GM21737 (cell line): ENCODE data around the gene PCDHGA9.
"Not testable (repeated sequence)": the region's sequence is repeated elsewhere in the genome, so short reads cannot be mapped to it uniquely, and the experiment has no call there.

Source experiments
- ATAC-seq: cut with Tn5 transposase; IDR thresholded peaks from one replicate; pipeline ENCODE4 v1.9.1; 2021; ENCODE audit warnings: mild to moderate bottlenecking, moderate library complexity; ENCODE audit not compliant: unreplicated experiment

Gene PCDHGA9

GRCh38 chr5:141413540-141414069 lies 11.0 kb downstream of the PCDHGA9 start:
- ATAC-seq: no peak

- not testable (repeated sequence) for ATAC-seq
Measured at GRCh38 chr5:141414548-141415274, 12.1 kb downstream of the PCDHGA9 start.

- not testable (repeated sequence) for ATAC-seq
Measured at GRCh38 chr5:141415275-141415618, 12.7 kb downstream of the PCDHGA9 start.

- peak; percentile 87 for ATAC-seq
Measured at GRCh38 chr5:141417494-141418172, 15.1 kb downstream of the PCDHGA9 start, which contains the start of gene PCDHGB7. Gene PCDHGB7, plus strand, starts transcription at chr5:141417677. Its CDS starts 183 bp downstream, at chr5:141417860.

- no peak for ATAC-seq
Measured at GRCh38 chr5:141419074-141419880, 16.7 kb downstream of the PCDHGA9 start.

- ATAC-seq: no peak
Measured at GRCh38 chr5:141420855-141421488, 18.4 kb downstream of the PCDHGA9 start, which contains the start of gene PCDHGA11. Gene PCDHGA11, plus strand, starts transcription at chr5:141421051. Its CDS starts 177 bp downstream, at chr5:141421228.

- ATAC-seq: no peak
Measured at GRCh38 chr5:141421489-141421855, 18.9 kb downstream of the PCDHGA9 start.

- ATAC-seq: no peak
Measured at GRCh38 chr5:141422742-141423291, 20.2 kb downstream of the PCDHGA9 start.

- no peak for ATAC-seq
Measured at GRCh38 chr5:141427783-141428426, 25.3 kb downstream of the PCDHGA9 start.

GRCh38 chr5:141430332-141431113 lies 27.9 kb downstream of the PCDHGA9 start, which contains the start of gene PCDHGA12:
Gene PCDHGA12, plus strand, starts transcription at chr5:141430507. Its CDS starts 253 bp downstream, at chr5:141430760.
- peak; percentile 81 for ATAC-seq

- no peak for ATAC-seq
Measured at GRCh38 chr5:141431286-141431685, 28.7 kb downstream of the PCDHGA9 start.

GRCh38 chr5:141432308-141432707 lies 29.7 kb downstream of the PCDHGA9 start:
- not testable (repeated sequence) for ATAC-seq

- not testable (repeated sequence) for ATAC-seq
Measured at GRCh38 chr5:141432726-141433125, 30.1 kb downstream of the PCDHGA9 start.

- ATAC-seq: no peak
Measured at GRCh38 chr5:141434006-141434405, 31.4 kb downstream of the PCDHGA9 start.

GRCh38 chr5:141437221-141437620 lies 34.6 kb downstream of the PCDHGA9 start:
- no peak for ATAC-seq

GRCh38 chr5:141439411-141440141 lies 37.0 kb downstream of the PCDHGA9 start:
- no peak for ATAC-seq

- ATAC-seq: no peak
Measured at GRCh38 chr5:141440341-141440740, 37.8 kb downstream of the PCDHGA9 start.

GRCh38 chr5:141441571-141442170 lies 39.1 kb downstream of the PCDHGA9 start:
- ATAC-seq: no peak
